ENCODE data around the gene ALDH3B1. TPM values are rescaled to one million over a fixed set of nuclear protein-coding genes. Genes with fewer than 3 reads are reported as not detected.

ALDH3B1 gene
- total RNA-seq, 1 donor from 2014 or later = 6.5 TPM

DNA sequence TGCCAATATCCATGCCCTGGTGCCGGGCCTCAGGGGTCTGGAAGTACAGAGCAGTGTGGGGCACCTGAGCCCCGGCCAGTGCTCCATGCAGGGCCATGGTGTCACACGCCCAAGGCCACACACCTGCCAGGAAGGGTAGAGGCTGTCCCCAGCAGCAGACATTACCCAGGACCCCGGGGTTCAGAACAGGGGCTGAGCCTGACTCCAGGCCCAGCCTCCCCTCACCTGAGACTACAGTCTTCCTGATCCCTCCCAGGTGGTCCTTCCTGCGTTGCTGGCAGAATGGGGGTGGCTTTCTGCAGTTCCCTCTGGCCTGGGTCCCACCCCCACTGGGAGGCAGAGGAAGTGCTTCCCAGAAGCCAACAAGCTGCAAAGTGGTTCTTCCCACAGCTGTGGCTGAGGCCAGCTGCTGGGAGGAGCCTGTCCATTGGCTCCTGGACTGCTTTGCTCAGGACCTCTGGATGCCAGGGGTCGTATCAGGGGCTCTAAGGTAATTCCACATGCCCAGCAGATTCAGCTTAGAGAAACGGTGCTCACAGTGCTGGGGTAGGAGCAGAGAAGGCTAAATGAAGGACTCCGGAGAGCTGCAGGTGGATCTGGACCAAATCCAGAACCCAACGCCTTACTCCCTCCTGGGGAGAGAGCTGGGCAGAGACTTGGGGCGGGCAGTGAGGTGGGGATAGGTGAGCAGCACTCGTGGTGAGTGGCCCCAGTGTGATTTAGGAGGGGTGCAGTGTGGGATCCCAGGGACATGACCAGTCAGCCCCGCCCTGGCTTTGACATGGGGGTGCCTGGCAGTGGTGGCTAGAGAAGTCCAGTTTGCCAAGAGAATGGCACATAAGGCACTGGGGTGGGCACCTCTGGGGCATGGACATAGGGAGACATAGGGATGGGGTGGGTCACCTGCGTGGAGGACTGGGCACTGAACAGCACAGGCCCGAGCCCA, 41.3 kb downstream of the ALDH3B1 start:
- H3K27ac Mint-ChIP-seq (ENCODE audit: unreplicated experiment) = peak overlapping the region; percentile 4

DNA sequence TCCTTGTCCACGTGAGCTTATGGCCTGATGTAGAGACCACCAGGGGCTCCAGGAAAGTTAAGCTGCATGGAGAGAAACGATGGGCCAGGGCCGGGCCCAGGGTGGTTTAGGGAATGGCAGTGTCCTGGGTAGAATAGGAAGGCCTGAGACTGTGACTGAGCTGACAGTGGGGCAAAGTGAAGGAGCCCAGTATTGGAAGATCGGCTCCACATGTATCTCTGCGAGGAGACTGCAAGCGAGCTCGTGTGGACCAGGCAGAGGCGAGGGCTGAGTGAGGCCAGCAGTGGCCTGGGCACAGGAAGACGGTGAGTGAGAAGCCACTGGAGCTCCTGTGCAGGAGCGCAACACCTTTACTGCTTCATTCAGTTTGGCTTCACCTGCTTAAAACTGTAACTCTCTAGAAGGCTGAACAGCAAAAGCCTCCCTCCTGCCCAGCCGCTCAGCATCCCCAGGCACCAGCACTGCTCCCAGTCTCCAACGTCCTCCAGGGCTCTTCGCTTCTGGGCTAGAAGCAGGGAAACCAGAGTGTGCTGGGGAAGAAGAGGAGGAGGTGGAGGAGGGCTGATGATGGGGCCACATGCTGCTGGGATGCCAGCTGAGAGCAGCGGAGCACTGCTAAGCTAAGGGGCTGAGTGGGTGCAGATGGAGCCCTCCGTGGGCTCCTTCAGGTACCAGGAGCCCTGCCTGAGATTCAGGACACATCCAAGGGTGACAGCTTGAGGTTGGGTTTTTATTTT, 42.2 kb downstream of the ALDH3B1 start:
- no peak overlapping the region for H3K27ac Mint-ChIP-seq (ENCODE audit: unreplicated experiment)
- DNase-seq (ENCODE audit: extremely low spot score, unreplicated experiment) = no peak

More for the DNA sequence above, 41.3 kb downstream of the ALDH3B1 start:
- peaks cover 7% of the 10 kb centered on the region for H3K4me1 Mint-ChIP-seq (ENCODE audit: unreplicated experiment)
- no peaks in the 10 kb centered on the region for H3K9me3 Mint-ChIP-seq (ENCODE audit: unreplicated experiment)
- H3K36me3 Mint-ChIP-seq (ENCODE audit: unreplicated experiment) = peaks cover 4% of the 10 kb centered on the region
- no peak for DNase-seq (ENCODE audit: extremely low spot score, unreplicated experiment)
- no peak overlapping the region for H3K4me3 Mint-ChIP-seq (ENCODE audit: unreplicated experiment)
- no peaks in the 10 kb centered on the region for H3K27me3 Mint-ChIP-seq (ENCODE audit: unreplicated experiment)
- TF ChIP-seq, protein P1, sequence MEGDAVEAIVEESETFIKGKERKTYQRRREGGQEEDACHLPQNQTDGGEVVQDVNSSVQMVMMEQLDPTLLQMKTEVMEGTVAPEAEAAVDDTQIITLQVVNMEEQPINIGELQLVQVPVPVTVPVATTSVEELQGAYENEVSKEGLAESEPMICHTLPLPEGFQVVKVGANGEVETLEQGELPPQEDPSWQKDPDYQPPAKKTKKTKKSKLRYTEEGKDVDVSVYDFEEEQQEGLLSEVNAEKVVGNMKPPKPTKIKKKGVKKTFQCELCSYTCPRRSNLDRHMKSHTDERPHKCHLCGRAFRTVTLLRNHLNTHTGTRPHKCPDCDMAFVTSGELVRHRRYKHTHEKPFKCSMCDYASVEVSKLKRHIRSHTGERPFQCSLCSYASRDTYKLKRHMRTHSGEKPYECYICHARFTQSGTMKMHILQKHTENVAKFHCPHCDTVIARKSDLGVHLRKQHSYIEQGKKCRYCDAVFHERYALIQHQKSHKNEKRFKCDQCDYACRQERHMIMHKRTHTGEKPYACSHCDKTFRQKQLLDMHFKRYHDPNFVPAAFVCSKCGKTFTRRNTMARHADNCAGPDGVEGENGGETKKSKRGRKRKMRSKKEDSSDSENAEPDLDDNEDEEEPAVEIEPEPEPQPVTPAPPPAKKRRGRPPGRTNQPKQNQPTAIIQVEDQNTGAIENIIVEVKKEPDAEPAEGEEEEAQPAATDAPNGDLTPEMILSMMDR (IDR thresholded peaks at IDR 0.05) = no peak

DNA sequence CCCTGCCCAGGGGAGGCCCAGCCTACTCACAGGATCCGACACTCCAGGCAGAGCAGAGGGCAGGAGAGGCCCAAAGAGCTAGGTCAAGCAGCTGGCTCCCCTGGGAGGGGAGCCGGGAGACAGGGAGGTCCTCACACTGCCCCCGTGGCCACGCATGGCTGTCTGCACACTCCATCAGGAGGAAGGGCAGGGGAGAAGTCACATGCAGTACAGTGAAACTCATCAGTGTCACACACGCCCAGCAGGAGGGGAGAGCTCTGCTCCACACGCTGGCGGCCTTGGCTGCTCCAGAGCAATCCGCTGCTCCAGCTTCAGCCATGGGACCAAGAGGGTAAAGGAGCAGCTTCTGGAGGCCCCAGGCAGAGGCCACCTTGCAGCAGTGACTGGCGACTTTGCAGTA, 43.0 kb downstream of the ALDH3B1 start:
- Mint-ChIP-seq H3K27ac (ENCODE audit: unreplicated experiment) (no peak overlapping the region), H3K36me3 (ENCODE audit: unreplicated experiment) (peaks cover 16% of the 10 kb centered on the region), H3K9me3 (ENCODE audit: unreplicated experiment) (no peaks in the 10 kb centered on the region), H3K27me3 (ENCODE audit: unreplicated experiment) (no peaks in the 10 kb centered on the region), H3K4me3 (ENCODE audit: unreplicated experiment) (no peak overlapping the region), H3K4me1 (ENCODE audit: unreplicated experiment) (peaks cover 7% of the 10 kb centered on the region)
- TF ChIP-seq, protein P1 (IDR thresholded peaks at IDR 0.05) = no peak
- DNase-seq (ENCODE audit: extremely low spot score, unreplicated experiment) = no peak

More for the DNA sequence above, 42.2 kb downstream of the ALDH3B1 start:
- Mint-ChIP-seq H3K9me3 (ENCODE audit: unreplicated experiment) (no peaks in the 10 kb centered on the region), H3K4me3 (ENCODE audit: unreplicated experiment) (no peak overlapping the region), H3K4me1 (ENCODE audit: unreplicated experiment) (peaks cover 7% of the 10 kb centered on the region), H3K27me3 (ENCODE audit: unreplicated experiment) (no peaks in the 10 kb centered on the region), H3K36me3 (ENCODE audit: unreplicated experiment) (peaks cover 10% of the 10 kb centered on the region)
- TF ChIP-seq, protein P1 (IDR thresholded peaks at IDR 0.05) = no peak

DNA sequence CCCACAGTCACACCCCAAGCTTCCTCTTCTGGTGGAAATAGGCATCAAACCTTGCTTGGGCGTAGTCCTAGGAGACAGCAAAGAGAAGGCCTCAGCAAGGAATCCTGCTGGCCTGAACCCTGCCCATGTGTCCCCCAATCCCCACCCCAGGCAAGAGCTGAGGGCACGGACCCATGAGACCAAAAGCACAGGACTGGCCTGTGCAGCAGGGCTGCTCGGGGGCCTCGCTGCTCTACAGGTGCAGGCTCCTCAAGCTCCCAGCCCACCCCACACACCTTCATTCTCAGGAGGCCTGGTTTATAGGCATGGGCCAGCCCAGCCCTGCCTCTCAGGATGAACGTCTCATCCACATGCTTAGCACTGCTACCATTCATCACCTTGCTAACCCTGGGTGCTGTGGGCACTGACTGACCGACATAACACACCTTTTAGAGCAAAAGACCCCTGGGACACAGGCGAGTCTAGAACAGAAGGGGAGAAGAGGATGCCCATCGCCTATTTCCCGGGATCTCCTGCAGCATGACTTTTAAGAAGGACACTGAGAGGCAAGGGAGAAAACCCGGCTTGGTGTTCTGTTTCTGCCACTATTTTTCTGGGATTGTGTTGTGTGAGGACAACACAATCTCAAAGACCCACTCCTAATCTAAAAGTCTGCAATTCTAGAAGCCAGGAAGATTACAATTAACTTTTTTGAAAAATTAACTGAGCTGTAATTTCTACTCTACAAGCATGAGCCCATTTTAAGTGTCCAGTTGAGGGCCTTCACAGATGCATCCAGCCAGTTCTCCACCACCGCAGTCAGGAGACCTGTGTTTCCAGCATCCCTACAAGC, 44.1 kb downstream of the ALDH3B1 start:
- TF ChIP-seq, protein P1 (IDR thresholded peaks at IDR 0.05) = no peak
- peaks cover 7% of the 10 kb centered on the region for H3K4me1 Mint-ChIP-seq (ENCODE audit: unreplicated experiment)
- H3K27ac Mint-ChIP-seq (ENCODE audit: unreplicated experiment) = peak overlapping the region; percentile 38
- H3K36me3 Mint-ChIP-seq (ENCODE audit: unreplicated experiment) = peaks cover 22% of the 10 kb centered on the region
- H3K4me3 Mint-ChIP-seq (ENCODE audit: unreplicated experiment) = no peak overlapping the region
- H3K9me3 Mint-ChIP-seq (ENCODE audit: unreplicated experiment) = no peaks in the 10 kb centered on the region
- no peaks in the 10 kb centered on the region for H3K27me3 Mint-ChIP-seq (ENCODE audit: unreplicated experiment)
- no peak for DNase-seq (ENCODE audit: extremely low spot score, unreplicated experiment)

Measured in osteocyte (in vitro differentiated cells).